KMS-11 (cell line): ENCODE data around the gene RPS21.
"Not testable (repeated sequence)": the region's sequence is repeated elsewhere in the genome, so short reads cannot be mapped to it uniquely, and the experiment has no call there.

ENCODE experiments used
- H2AFZ ChIP-seq: fragments of 200-600 bp; sonication (generic); 2 replicates; pipeline ENCODE4 v1.6.1; 2016; ENCODE audit warnings: antibody characterized with exemption, mixed run types, low read depth
- H3K27ac ChIP-seq: fragments of 200-600 bp; sonication (generic); 2 replicates; pipeline ENCODE4 v1.6.1; 2016; ENCODE audit warnings: mild to moderate bottlenecking, mixed run types
- H3K27me3 ChIP-seq: fragments of 200-600 bp; sonication (generic); 2 replicates; pipeline ENCODE4 v1.6.1; 2017; ENCODE audit warnings: mild to moderate bottlenecking, low read depth, mixed run types, moderate library complexity; ENCODE audit not compliant: insufficient read depth
- H3K36me3 ChIP-seq: fragments of 200-600 bp; sonication (generic); 2 replicates; pipeline ENCODE4 v1.6.1; 2017; ENCODE audit warnings: mild to moderate bottlenecking, mixed run types; ENCODE audit not compliant: insufficient read depth
- H3K4me1 ChIP-seq: fragments of 200-600 bp; sonication (generic); 2 replicates; pipeline ENCODE4 v1.6.1; 2016; ENCODE audit warnings: mild to moderate bottlenecking, low read depth, mixed run types; ENCODE audit not compliant: poor library complexity, severe bottlenecking
- H3K4me2 ChIP-seq: fragments of 200-600 bp; sonication (generic); 2 replicates; pipeline ENCODE4 v1.7.0; 2016; ENCODE audit warnings: mild to moderate bottlenecking, mixed run types
- H3K4me3 ChIP-seq: fragments of 200-600 bp; sonication (generic); IDR thresholded peaks from 2 replicates; pipeline ENCODE4 v1.6.1; 2017; ENCODE audit warnings: low read depth, low read length, mixed read lengths; ENCODE audit not compliant: insufficient read depth
- H3K79me2 ChIP-seq: fragments of 200-600 bp; sonication (generic); 2 replicates; pipeline ENCODE4 v1.6.1; 2016; ENCODE audit warnings: low read depth, mixed run types; ENCODE audit not compliant: insufficient read depth
- H3K9ac ChIP-seq: fragments of 200-600 bp; sonication (generic); 2 replicates; pipeline ENCODE4 v1.6.1; 2016; ENCODE audit warnings: mild to moderate bottlenecking, mixed run types
- H4K20me1 ChIP-seq: fragments of 200-600 bp; sonication (generic); 2 replicates; pipeline ENCODE4 v1.6.1; 2016; ENCODE audit warnings: mild to moderate bottlenecking, mixed run types; ENCODE audit not compliant: insufficient read depth
- CTCF ChIP-seq: fragments of 200-600 bp; sonication (generic); conservative IDR thresholded peaks from 2 replicates; pipeline ENCODE4 v1.6.1; 2017; ENCODE audit warnings: low read depth, mild to moderate bottlenecking, antibody characterized with exemption, low read length, moderate library complexity, mixed read lengths

The RPS21 gene

DNA sequence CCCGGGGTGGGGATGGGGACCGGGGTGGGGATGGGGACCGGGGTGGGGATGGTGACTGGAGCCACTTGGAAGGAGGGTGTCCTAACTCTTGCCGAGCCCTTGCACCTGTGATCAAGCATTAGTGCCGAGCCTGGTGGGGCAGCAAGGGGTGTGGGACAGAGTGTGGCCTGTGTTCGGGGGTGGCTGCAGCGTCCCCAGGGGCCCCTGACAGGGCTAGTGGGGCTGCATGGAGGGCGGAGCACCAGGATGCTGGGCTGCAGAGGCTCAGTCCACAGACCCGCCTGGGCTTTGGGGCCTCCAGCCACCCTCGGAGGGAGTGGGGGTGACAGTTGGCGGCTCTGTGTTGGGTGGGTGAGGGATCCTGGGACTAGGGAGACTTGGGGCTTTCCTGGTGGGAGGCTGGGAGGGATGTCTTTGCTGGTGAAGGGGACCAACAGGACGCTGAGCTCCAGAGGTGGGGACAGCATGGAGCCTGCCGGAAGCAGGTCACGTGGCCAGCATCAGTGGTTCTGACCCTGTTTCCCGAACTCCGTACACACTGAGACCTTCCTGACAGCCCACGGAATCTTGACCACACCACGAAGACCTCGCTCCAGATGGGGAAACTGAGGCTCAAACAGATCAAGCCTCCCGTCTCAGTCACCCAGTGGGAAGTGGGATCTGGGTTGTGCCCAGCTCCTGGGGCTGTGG, 35.9 kb downstream of the RPS21 start:
- Histone ChIP-seq H3K4me1 (no peaks in the 10 kb centered on the region), H3K27ac (no peak overlapping the region), H3K79me2 (no peaks in the 10 kb centered on the region), H3K9ac (no peak overlapping the region), H3K4me3 (no peak overlapping the region), H4K20me1 (no peaks in the 10 kb centered on the region), H2AFZ (no peak overlapping the region), H3K27me3 (peaks cover 96% of the 10 kb centered on the region), H3K4me2 (no peak overlapping the region), H3K36me3 (no peaks in the 10 kb centered on the region)
- TF ChIP-seq CTCF: no peak

DNA sequence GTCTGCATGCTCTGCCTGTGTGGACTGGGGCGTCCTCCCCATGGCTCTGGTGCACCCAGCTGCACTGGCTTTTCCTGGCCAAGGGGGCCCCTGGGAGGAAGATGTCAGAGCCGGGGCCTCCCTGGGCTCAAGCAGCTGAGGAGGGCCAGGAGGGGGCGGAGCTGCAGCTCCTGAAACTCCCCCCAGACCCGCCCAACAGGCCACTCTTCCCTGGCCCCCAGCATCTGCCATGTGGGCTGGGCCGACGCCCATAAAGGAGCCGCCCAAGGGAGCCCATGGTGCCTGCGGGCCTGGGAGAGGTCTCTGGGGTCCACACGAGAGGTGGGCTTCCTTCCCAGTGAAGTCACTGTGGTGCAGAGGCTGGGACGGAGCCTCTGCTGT, 36.4 kb downstream of the RPS21 start:
- Histone ChIP-seq H3K9ac (no peak overlapping the region), H3K27me3 (peaks cover 94% of the 10 kb centered on the region), H3K79me2 (no peaks in the 10 kb centered on the region), H3K4me3 (no peak overlapping the region), H3K27ac (no peak overlapping the region), H2AFZ (no peak overlapping the region), H4K20me1 (no peaks in the 10 kb centered on the region), H3K36me3 (no peaks in the 10 kb centered on the region), H3K4me1 (no peaks in the 10 kb centered on the region), H3K4me2 (no peak overlapping the region)
- no peak for TF ChIP-seq CTCF

GRCh38 chr20:62424249-62425107, 37.6 kb downstream of the RPS21 start:
- Histone ChIP-seq H2AFZ (no peak overlapping the region), H3K79me2 (no peaks in the 10 kb centered on the region), H3K36me3 (no peaks in the 10 kb centered on the region), H3K4me3 (no peak overlapping the region), H3K4me1 (no peaks in the 10 kb centered on the region), H3K9ac (no peak overlapping the region), H3K4me2 (no peak overlapping the region), H3K27ac (no peak overlapping the region), H4K20me1 (no peaks in the 10 kb centered on the region), H3K27me3 (peaks cover 94% of the 10 kb centered on the region)
- no peak for TF ChIP-seq CTCF

- H3K36me3 ChIP-seq: no peaks in the 10 kb centered on the region
- no peak overlapping the region for H2AFZ ChIP-seq
- no peak for TF ChIP-seq CTCF
- no peak overlapping the region for H3K9ac ChIP-seq
- H3K79me2 ChIP-seq: no peaks in the 10 kb centered on the region
- no peak overlapping the region for H3K27ac ChIP-seq
- H3K4me1 ChIP-seq: no peaks in the 10 kb centered on the region
- no peak overlapping the region for H3K4me3 ChIP-seq
- no peaks in the 10 kb centered on the region for H4K20me1 ChIP-seq
- no peak overlapping the region for H3K4me2 ChIP-seq
- H3K27me3 ChIP-seq: peaks cover 94% of the 10 kb centered on the region
Measured at GRCh38 chr20:62425281-62426058, 38.6 kb downstream of the RPS21 start.

GRCh38 chr20:62426059-62426348, 39.1 kb downstream of the RPS21 start:
- H2AFZ ChIP-seq, H3K79me2 ChIP-seq, H3K4me2 ChIP-seq, H3K4me1 ChIP-seq, H3K4me3 ChIP-seq, H3K36me3 ChIP-seq, H3K9ac ChIP-seq, H3K27ac ChIP-seq, H4K20me1 ChIP-seq: not testable (repeated sequence)
- peaks cover 94% of the 10 kb centered on the region for H3K27me3 ChIP-seq
